ENCODE measurements around the gene PRDM5. TPM values are rescaled to one million over a fixed set of nuclear protein-coding genes. Genes with fewer than 3 reads are reported as not detected.
"Not testable (repeated sequence)": the region's sequence is repeated elsewhere in the genome, so short reads cannot be mapped to it uniquely, and the experiment has no call there.

Gene PRDM5
- total and polyA plus RNA-seq, 5 experiments from 2014 or later, result 0.74 to 3.8 (median 1.9) TPM

DNA sequence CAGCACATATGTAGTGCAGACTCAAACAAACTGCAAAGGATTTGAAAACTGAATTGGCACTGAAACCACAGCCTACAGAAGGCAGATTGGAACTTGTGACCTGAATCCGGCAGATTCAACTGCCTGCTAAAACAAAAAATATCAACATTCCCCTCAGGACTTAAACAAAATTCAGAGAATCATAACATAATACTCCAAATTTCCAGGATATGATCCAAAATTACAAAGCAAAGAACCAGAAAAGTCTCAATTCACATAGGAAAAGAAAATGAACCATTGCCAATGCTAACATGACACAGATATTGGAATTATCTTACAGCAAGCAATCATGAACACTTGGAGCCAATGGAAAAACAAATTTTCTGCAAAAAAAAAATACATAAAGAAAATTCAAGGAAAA, 250.4 kb downstream of the PRDM5 start:
- POLR2A ChIA-PET, result no interaction called here

DNA sequence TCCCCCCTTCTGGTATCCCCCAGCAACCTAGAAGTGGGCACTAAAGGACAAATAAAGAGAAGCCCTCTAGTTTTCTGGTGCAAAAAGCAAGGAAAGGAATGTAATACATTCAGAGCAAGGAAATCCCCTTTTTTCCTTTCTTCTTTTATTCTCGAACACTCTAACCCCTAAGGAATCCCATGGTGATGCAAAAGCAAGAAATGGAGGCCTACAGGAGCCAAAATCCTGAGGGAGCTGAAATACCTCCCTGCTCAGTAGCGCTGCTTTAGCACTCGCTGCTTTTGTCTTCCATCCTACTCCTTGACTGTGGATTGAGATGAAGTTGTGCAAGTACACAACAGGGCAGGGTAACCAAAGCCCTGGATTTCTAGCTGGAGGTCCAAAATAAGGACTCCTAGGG, 251.0 kb downstream of the PRDM5 start:
- Mint-ChIP-seq H3K36me3 (peaks cover 6 to 39% (median 31%) of the 10 kb centered on the region in 3 donors), H3K4me1 (no peaks in the 10 kb centered on the region), H3K27me3 (peaks cover 4 to 15% (median 11%) of the 10 kb centered on the region in 5 donors), H3K27ac (no peak overlapping the region), H3K9me3 (peaks cover 5 to 44% (median 12%) of the 10 kb centered on the region in 9 donors), H3K4me3 (no peak overlapping the region)
- ATAC-seq (no peak), DNase-seq (no peak)
- POLR2A ChIA-PET, result no interaction called here

More for the DNA sequence above, 250.4 kb downstream of the PRDM5 start:
- H3K27ac Mint-ChIP-seq, result no peak overlapping the region
- ATAC-seq (no peak), DNase-seq (no peak)
- H3K4me3 Mint-ChIP-seq, result no peak overlapping the region
- peaks cover 6 to 41% (median 31%) of the 10 kb centered on the region in 3 donors for H3K36me3 Mint-ChIP-seq
- peaks cover 5 to 15% (median 11%) of the 10 kb centered on the region in 5 donors for H3K27me3 Mint-ChIP-seq
- H3K4me1 Mint-ChIP-seq, result no peaks in the 10 kb centered on the region
- H3K9me3 Mint-ChIP-seq, result peaks cover 5 to 47% (median 16%) of the 10 kb centered on the region in 9 donors

DNA sequence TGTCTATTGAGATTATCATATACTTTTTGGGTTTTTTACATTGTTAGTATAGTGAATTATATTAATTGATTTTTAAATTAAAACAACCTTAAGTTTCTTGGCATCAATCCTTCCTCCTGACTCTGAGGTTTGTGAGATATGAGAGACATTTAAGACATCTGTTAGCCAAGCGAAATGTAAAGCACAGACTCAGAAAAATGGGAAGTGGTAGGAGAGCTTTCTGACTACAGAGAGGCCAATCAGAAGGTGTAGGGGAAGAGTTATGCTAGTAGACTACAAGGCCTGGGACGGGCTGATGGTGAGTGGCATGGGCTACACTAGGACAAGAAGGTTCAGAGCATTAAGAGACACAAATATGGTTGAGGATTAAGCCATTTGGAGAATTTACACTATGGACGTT, 255.4 kb downstream of the PRDM5 start:
- no peak for ATAC-seq
- Mint-ChIP-seq H3K9me3 (peaks cover 0 to 11% (median 3%) of the 10 kb centered on the region in 9 donors), H3K4me3 (no peak overlapping the region), H3K36me3 (peaks cover 2 to 12% (median 4%) of the 10 kb centered on the region in 3 donors), H3K4me1 (no peaks in the 10 kb centered on the region), H3K27me3 (peaks cover 0 to 6% (median 3%) of the 10 kb centered on the region in 5 donors), H3K27ac (no peak overlapping the region)
- no peak for DNase-seq
- POLR2A ChIA-PET, result no interaction called here

DNA sequence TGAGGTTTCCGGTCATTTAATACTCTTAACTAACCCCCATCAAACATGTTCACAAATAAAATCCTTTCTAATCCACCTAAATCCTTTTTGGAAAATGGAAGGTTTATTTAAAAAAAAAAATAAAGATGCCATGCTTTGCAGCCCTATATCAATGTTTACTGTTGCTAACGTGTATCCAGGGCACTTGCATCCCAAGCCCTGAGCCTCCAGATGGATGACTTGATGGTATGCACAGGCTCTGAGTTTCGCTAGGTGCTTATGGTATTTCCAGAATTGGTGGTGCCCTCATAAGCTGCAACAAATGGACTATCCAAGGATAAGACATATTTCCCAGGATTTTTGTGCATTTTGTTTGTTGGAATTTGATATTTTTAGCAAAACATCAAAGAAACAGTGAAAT, 257.7 kb downstream of the PRDM5 start:
- H3K27me3 Mint-ChIP-seq, result no peaks in the 10 kb centered on the region
- H3K36me3 Mint-ChIP-seq, result no peaks in the 10 kb centered on the region
- ATAC-seq (no peak), DNase-seq (no peak)
- no peaks in the 10 kb centered on the region for H3K4me1 Mint-ChIP-seq
- POLR2A ChIA-PET, result no interaction called here
- H3K9me3 Mint-ChIP-seq, result no peaks in the 10 kb centered on the region
- no peak overlapping the region for H3K27ac Mint-ChIP-seq
- no peak overlapping the region for H3K4me3 Mint-ChIP-seq

DNA sequence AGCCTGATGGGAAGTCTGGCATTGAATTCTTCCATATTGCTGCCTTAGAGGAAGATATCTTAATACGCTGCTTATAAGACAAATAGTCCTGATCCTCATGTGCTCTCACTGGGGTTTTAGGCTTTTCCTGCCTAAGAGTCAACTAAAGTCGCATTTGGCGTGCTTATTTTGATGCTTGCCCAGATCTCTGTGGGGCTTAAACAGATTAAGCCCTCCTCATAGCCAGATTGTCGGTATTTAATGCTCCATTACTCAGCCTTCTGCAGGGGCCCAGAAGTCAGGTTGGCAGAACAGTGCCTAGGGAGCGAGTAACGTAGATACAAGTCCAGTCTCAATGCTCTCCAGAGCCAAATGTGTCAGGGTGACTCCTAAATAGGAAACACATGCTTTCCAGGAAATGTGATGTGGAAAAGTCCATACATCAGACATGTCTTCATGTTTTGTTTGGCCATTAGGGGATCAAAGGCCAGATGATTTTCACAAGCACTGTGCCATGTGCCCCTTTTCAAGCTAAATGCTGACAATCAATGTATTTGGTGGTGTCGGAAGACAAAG, 262.8 kb downstream of the PRDM5 start:
- peak overlapping the region in 1 of 10 donors; percentile 4 for H3K27ac Mint-ChIP-seq
- no peak for ATAC-seq
- H3K4me3 Mint-ChIP-seq, result no peak overlapping the region
- no peaks in the 10 kb centered on the region for H3K36me3 Mint-ChIP-seq
- H3K27me3 Mint-ChIP-seq, result peaks cover 0 to 4% (median 2%) of the 10 kb centered on the region in 5 donors
- POLR2A ChIA-PET, result no interaction called here
- H3K4me1 Mint-ChIP-seq, result peaks cover 5 to 7% (median 6%) of the 10 kb centered on the region in 4 donors
- DNase-seq, result no peak
- H3K9me3 Mint-ChIP-seq, result peaks cover 0 to 4% (median 0%) of the 10 kb centered on the region in 9 donors

DNA sequence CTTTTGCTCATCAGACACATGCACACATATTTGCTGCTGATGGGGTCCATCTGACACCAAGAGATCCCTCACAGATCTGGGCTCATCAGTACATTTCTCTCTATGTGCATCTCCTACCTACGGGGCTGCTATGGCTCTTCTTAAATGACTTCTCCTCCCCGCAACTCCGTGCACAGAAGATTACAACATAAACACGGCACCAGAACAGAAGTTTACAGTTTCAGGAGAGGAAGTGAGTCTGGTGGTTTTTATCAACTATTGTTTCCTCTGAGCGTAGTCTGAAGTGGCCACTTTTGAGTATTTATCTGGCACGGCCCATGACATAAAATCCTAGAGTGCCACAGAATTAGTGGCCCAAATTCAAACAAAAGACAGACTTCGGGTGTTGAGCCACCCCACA, 263.8 kb downstream of the PRDM5 start:
- DNase-seq, result peak in 1 of 10 donors; percentile 7
- H3K36me3 Mint-ChIP-seq, result no peaks in the 10 kb centered on the region
- H3K27ac Mint-ChIP-seq, result no peak overlapping the region
- H3K4me3 Mint-ChIP-seq, result no peak overlapping the region
- peaks cover 0 to 4% (median 0%) of the 10 kb centered on the region in 9 donors for H3K9me3 Mint-ChIP-seq
- POLR2A ChIA-PET, result no interaction called here
- peaks cover 5 to 7% (median 6%) of the 10 kb centered on the region in 4 donors for H3K4me1 Mint-ChIP-seq
- H3K27me3 Mint-ChIP-seq, result peaks cover 0 to 4% (median 2%) of the 10 kb centered on the region in 5 donors
- no peak for ATAC-seq

DNA sequence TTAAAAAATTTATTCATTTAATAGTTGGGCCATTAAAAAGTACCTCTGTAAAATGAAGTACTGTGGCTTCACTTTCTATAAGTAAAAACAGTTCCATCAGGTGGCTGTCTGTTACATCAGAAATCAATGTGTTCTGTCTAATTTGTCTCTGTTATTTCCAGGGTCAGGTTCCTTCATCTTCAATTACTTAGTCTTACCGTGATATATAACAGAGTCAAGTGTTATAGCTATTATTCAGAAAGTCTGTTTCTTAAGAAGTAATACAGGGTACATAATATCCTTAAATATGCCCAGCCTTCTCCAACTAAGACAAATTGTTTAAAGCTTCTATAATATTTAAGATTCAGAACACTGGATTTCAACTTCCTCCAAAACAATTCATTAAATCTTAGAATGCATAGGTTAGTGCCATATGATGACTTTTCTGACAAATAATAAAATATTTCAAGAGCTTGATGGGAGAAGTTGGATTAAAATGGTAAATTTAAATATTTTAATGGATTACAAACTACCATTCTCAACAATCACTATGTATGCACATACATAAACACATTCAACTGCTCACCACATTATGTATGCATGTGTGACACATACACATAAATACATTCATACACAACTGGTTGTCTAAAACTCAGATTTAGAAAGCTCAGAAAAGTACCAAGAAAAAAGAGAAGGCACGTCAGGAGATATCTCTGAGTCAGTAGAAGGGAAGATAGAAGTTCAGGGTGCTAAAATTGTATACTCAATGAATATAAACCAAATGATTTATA, 268.5 kb downstream of the PRDM5 start:
- Mint-ChIP-seq H3K27ac (no peak overlapping the region), H3K4me3 (no peak overlapping the region)

DNA sequence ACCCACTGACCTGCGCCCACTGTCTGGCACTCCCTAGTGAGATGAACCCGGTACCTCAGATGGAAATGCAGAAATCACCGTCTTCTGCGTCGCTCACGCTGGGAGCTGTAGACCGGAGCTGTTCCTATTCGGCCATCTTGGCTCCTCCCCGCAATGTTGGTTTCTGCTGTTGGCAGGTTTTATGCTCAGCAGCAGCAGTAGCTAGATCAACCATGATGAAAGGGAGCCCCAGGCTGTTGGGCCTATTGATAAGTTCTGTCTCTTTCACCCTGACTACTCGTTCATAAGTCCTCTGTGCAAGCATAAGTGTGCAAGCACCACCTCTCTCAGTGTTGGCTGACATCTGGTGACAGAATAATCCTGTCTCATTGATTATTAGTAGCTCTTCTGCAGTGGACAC, 274.2 kb downstream of the PRDM5 start:
- POLR2A ChIA-PET, H3K4me1 Mint-ChIP-seq: not testable (repeated sequence)

More for the DNA sequence above, 268.5 kb downstream of the PRDM5 start:
- DNase-seq (no peak), ATAC-seq (no peak)
- peaks cover 3 to 17% (median 10%) of the 10 kb centered on the region in 5 donors for H3K27me3 Mint-ChIP-seq
- POLR2A ChIA-PET, result no interaction called here
- peaks cover 4 to 6% (median 6%) of the 10 kb centered on the region in 4 donors for H3K4me1 Mint-ChIP-seq
- no peaks in the 10 kb centered on the region for H3K36me3 Mint-ChIP-seq
- H3K9me3 Mint-ChIP-seq, result peaks cover 0 to 4% (median 0%) of the 10 kb centered on the region in 9 donors

More for the DNA sequence above, 274.2 kb downstream of the PRDM5 start:
- not testable (repeated sequence) for DNase-seq, H3K9me3 Mint-ChIP-seq, H3K36me3 Mint-ChIP-seq, H3K27ac Mint-ChIP-seq, ATAC-seq, H3K4me3 Mint-ChIP-seq
- peaks cover 2 to 27% (median 12%) of the 10 kb centered on the region in 5 donors for H3K27me3 Mint-ChIP-seq

Other genes with a start within 250 kb of the PRDM5 start
- not detected for gene NDNF, start 149.8 kb upstream of the PRDM5 start, total RNA-seq
- not detected for gene NDNF, start 149.8 kb upstream of the PRDM5 start, polyA plus RNA-seq
- under 1 TPM; 0.29 to 0.49 TPM for gene TNIP3, start 241.6 kb upstream of the PRDM5 start, total RNA-seq
- gene TNIP3, start 241.6 kb upstream of the PRDM5 start, polyA plus RNA-seq, result 1 to 10 TPM in 2 of 3 donors, under 1 TPM in 1; 0.88 to 8.0 (median 1.1) TPM